Measurements from ENCODE around the gene ANKRD62.

The ANKRD62 gene

DNA sequence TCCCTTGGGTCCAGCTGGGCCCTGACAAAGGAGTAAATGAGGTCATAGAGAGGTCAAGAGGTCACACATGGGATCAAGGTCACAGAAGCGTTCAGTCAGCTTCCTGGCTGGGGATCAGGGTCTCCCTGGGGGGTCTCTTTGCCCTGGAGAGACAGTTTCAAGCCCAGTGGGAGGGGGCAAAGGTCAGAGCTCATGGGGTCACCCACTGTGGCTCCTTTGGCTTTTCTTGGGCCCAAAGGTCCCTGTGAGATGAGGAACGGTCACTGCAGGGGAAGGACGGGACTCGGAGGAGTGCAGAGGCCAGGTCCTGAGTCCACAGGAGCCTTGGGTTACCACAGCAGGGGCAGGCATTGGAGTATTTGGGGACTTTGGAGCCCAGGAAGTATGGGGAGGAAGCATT, 30.7 kb upstream of the ANKRD62 start:
- Histone ChIP-seq H2AFZ (ENCODE audit: low read depth, low read length, severe bottlenecking) (no peak overlapping the region), H4K20me1 (ENCODE audit: low read depth, low read length) (no peaks in the 10 kb centered on the region), H3K79me2 (ENCODE audit: insufficient read depth, low read length) (no peaks in the 10 kb centered on the region), H3K4me2 (ENCODE audit: low read depth, low read length, poor library complexity, severe bottlenecking) (no peak overlapping the region), H3K27ac (ENCODE audit: low read depth, low read length) (no peak overlapping the region), H3K9me3 (ENCODE audit: insufficient read depth, low read length) (no peaks in the 10 kb centered on the region), H3K9ac (ENCODE audit: low read length) (no peak overlapping the region), H3K4me3 (ENCODE audit: insufficient read depth, low read length, poor library complexity, severe bottlenecking) (no peak overlapping the region), H3K36me3 (ENCODE audit: low read length) (no peaks in the 10 kb centered on the region), H3K9me2 (replicated peaks; ENCODE audit: insufficient read depth, low read length) (no peaks in the 10 kb centered on the region), H3K27me3 (ENCODE audit: low read length) (no peaks in the 10 kb centered on the region), H3F3A (ENCODE audit: insufficient read depth) (no peaks in the 10 kb centered on the region)
- no peak for TF ChIP-seq EZH2phosphoT487 (conservative IDR thresholded peaks at IDR 0.05; ENCODE audit: low read length)
- TF ChIP-seq, protein P1, sequence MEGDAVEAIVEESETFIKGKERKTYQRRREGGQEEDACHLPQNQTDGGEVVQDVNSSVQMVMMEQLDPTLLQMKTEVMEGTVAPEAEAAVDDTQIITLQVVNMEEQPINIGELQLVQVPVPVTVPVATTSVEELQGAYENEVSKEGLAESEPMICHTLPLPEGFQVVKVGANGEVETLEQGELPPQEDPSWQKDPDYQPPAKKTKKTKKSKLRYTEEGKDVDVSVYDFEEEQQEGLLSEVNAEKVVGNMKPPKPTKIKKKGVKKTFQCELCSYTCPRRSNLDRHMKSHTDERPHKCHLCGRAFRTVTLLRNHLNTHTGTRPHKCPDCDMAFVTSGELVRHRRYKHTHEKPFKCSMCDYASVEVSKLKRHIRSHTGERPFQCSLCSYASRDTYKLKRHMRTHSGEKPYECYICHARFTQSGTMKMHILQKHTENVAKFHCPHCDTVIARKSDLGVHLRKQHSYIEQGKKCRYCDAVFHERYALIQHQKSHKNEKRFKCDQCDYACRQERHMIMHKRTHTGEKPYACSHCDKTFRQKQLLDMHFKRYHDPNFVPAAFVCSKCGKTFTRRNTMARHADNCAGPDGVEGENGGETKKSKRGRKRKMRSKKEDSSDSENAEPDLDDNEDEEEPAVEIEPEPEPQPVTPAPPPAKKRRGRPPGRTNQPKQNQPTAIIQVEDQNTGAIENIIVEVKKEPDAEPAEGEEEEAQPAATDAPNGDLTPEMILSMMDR (IDR thresholded peaks at IDR 0.05; ENCODE audit: insufficient read depth, low read length, poor library complexity, severe bottlenecking): no peak

DNA sequence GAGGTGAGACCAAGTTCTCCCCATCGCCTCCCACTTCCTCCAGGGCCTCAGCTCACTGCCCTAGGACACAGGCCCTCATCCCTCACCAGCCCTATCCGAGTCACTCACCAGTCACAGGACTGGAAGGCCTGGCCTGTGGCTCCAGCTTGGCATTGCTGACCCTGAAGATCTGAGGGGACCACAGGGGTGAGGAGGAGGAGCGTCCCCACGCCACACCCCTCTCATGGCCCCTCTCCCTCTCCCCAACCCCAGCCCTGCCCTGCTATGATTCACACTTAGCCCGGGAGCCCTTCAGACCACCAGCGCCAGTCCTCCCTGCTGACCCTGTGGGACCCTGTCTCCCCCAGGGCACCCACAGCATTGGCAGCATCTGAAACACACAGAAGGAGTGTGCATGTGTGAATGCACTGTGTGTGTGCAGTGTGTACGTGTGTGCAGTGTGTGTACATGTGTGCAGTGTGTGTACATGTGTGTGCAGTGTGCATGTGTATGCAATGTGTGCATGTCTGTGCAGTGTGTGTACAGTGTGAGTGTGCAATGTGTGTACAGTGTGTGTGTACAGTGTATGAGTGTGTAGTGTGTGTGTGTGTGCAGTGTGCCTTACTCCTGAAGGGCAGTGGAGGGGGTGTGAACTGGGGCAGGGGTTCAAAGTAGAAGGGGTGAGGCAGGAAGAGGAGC, 29.4 kb upstream of the ANKRD62 start:
- H3K9me3 ChIP-seq (ENCODE audit: insufficient read depth, low read length): no peaks in the 10 kb centered on the region
- no peak overlapping the region for H3K9ac ChIP-seq (ENCODE audit: low read length)
- no peaks in the 10 kb centered on the region for H3K9me2 ChIP-seq (replicated peaks; ENCODE audit: insufficient read depth, low read length)
- H3K4me2 ChIP-seq (ENCODE audit: low read depth, low read length, poor library complexity, severe bottlenecking): no peak overlapping the region
- H3K79me2 ChIP-seq (ENCODE audit: insufficient read depth, low read length): no peaks in the 10 kb centered on the region
- H3K4me3 ChIP-seq (ENCODE audit: insufficient read depth, low read length, poor library complexity, severe bottlenecking): no peak overlapping the region
- H4K20me1 ChIP-seq (ENCODE audit: low read depth, low read length): no peaks in the 10 kb centered on the region
- no peaks in the 10 kb centered on the region for H3K36me3 ChIP-seq (ENCODE audit: low read length)
- no peaks in the 10 kb centered on the region for H3K27me3 ChIP-seq (ENCODE audit: low read length)
- no peaks in the 10 kb centered on the region for H3F3A ChIP-seq (ENCODE audit: insufficient read depth)
- TF ChIP-seq EZH2phosphoT487 (conservative IDR thresholded peaks at IDR 0.05; ENCODE audit: low read length): no peak
- TF ChIP-seq, protein P1 (IDR thresholded peaks at IDR 0.05; ENCODE audit: insufficient read depth, low read length, poor library complexity, severe bottlenecking): no peak
- H2AFZ ChIP-seq (ENCODE audit: low read depth, low read length, severe bottlenecking): no peak overlapping the region
- H3K27ac ChIP-seq (ENCODE audit: low read depth, low read length): no peak overlapping the region

DNA sequence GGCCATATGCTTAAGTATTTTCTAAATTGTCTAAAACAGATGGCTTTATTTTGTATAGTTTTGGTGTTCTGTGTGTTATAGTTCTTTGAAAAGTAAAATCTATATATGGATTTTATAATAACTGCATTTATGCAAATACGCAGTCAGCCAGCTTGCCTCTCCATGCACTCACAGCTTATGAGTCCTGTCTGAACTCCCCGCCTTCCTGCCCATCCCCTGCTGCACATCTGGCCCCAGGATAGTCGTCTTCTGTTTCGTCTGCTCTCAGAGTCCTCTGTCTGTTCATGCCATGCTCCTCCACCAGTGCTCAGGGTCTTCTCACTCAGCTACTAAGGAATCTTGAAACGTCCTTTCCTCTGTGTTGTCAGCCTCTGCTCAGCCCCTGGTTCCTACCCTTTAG, 28.2 kb upstream of the ANKRD62 start:
- H3K9ac ChIP-seq (ENCODE audit: low read length): no peak overlapping the region
- H3K27me3 ChIP-seq (ENCODE audit: low read length): no peaks in the 10 kb centered on the region
- no peak overlapping the region for H3K4me2 ChIP-seq (ENCODE audit: low read depth, low read length, poor library complexity, severe bottlenecking)
- TF ChIP-seq, protein P1 (IDR thresholded peaks at IDR 0.05; ENCODE audit: insufficient read depth, low read length, poor library complexity, severe bottlenecking): no peak
- no peak for TF ChIP-seq EZH2phosphoT487 (conservative IDR thresholded peaks at IDR 0.05; ENCODE audit: low read length)
- no peak overlapping the region for H2AFZ ChIP-seq (ENCODE audit: low read depth, low read length, severe bottlenecking)
- H3K79me2 ChIP-seq (ENCODE audit: insufficient read depth, low read length): no peaks in the 10 kb centered on the region
- H3K36me3 ChIP-seq (ENCODE audit: low read length): no peaks in the 10 kb centered on the region
- no peak overlapping the region for H3K4me3 ChIP-seq (ENCODE audit: insufficient read depth, low read length, poor library complexity, severe bottlenecking)
- H3K27ac ChIP-seq (ENCODE audit: low read depth, low read length): no peak overlapping the region
- no peaks in the 10 kb centered on the region for H3K9me3 ChIP-seq (ENCODE audit: insufficient read depth, low read length)
- H3K9me2 ChIP-seq (replicated peaks; ENCODE audit: insufficient read depth, low read length): no peaks in the 10 kb centered on the region
- H3F3A ChIP-seq (ENCODE audit: insufficient read depth): no peaks in the 10 kb centered on the region
- no peaks in the 10 kb centered on the region for H4K20me1 ChIP-seq (ENCODE audit: low read depth, low read length)
